ENCODE measurements around the gene YAE1.

The YAE1 gene

DNA sequence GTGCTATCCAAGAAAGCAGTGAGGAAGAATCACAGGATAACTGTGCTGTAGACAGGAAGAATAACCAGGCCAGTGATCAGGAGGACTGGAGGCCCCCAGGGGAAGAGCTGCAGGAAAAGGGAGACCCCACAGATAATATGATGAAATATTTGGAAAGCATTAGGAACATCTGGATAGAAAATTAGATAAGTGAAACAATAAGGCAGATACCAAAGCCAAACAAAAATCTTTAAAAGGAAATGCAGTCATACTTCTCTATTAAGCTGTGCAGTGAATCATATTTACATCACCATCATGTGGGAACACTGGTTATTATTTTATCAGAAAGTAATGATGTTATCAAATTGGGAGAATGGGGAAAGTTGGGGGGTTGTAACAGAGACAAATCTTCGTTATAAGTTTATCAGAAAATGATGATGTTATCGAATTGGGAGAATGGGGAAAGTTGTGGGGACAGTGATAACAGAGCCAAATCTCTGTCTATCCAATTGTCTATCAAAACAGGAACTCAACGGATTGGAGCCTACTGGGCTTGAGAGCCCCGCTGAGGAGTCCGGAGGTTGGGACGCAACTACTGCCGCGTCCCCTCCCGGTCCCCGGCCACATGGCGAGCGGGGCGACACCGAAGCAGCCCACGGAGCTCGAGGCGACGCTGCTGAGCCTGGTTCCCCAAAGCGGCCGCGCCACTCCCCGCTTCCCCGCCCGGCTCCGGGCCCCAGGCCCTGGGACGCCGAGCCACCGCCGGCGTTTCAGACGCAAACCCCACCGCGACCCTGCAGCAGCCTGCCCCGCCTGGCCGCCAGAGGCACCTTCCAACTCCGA lies 43.1 kb downstream of the YAE1 start:
- DNase-seq: no peak

DNA sequence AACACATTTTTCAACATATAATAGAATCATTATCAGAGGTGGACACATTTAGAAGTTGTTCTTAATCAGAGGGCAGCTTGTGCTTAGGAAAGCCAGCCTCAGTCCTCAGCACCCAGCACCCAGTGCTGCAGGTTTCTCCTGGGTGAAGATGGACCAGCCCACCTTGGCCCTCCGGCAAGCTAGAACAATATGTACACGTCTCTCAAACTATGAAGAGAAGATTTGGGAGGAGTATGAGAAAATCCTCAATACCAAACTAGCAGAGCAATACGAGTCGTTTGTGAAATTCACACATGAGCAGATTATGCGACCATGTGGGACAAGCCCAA lies 43.7 kb downstream of the YAE1 start:
- no peak for DNase-seq

DNA sequence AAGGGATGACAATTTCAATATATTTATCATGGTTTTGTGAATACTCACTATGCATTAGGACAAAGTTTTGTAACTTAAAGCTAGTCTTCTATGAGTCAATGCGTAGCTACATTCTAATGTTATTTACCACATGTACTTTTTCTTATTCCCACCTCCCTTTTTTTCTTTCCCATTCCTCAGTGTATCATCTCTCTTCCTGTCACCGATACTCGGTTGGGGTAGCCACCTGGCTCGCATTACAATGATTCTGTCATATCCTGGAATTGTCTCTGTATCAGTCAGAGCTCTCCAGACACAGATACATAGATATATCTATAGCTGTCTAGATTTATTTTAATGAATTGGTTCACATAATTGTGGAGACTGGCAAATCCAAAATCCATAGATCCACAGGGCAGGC lies 47.4 kb downstream of the YAE1 start:
- no peak for DNase-seq

DNA sequence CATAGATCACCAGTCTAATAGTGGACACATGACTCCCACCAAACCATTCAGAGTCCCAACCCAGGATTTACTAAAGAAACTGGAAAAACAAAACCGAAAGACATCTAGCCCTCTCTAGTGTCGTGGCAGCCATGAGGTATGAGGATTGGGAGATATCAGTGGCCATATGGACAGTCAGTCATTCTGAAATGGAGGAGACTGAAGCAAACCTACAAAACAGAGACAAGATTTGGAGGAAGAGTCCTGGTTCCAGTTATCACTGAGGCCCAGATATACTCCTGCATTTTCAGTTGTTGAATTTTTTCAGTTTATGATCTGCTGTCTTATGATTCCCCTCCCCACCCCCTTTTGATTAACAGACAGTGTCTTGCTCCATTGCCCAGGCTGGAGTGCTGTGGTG lies 48.1 kb downstream of the YAE1 start:
- DNase-seq: no peak

DNA sequence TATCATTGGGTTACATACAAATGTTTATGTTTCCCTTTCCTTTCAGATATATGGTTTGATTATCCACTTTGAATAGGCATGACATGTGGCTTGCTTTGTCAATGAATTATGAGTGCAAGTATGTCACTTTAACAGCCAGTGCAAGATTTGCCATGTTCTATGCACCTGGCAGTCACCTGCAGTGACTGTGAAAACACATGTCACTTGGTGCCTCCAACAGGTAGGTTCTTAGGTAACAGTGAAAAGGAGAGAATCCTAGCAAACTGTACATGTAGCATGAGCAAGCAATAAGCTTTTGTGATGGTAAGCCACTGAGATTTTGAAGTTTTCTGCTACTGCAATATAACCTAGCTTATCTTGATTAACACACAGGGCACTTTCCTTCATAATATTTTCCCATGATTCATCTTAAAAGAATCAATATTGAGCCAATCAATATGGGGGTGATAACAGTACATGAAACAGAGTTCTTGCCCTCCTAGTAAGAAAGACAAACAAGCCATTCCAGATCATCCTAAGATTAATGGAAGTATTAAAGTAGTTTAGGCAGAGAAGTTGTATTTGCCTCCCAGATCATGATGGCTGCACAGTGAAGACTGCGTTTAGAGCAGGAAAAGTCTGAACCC lies 49.3 kb downstream of the YAE1 start:
- DNase-seq: no peak

DNA sequence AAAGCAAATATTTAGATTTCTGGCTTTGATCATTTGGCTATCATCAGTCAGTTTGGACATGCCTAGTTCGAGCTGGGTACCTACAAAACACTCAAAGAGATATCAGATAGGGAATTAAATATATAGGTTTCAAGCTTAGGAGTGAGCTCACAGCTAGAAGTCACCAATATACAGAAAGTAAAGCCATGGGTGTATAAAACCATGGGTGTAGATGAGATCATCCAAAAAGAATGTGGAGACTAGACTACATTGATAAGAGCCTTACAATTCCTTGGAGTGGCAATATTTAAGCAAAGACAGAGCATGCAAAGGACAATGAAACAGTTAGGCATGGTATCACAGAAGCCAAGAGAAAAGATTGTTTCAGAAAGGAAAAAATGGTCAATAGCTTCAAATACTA lies 49.9 kb downstream of the YAE1 start:
- no peak for DNase-seq

DNA sequence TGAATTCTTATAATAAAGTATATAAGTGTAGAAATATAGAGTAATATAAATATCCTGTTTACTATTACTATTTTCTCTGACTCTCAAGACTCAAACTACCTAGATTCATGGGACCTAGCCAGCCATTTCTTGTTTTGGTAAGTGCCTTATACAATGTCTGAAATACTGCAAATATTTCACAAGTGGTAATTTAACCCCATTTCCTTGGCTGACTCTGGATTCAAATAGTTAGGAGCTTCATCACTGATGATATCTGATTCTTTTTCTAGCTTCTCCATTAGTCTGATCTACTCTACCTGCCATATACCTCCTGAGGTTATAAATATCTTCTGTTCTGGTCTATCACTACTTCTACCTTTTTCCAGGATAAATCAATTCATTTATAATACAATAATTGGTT lies 50.8 kb downstream of the YAE1 start:
- DNase-seq: no peak

DNA sequence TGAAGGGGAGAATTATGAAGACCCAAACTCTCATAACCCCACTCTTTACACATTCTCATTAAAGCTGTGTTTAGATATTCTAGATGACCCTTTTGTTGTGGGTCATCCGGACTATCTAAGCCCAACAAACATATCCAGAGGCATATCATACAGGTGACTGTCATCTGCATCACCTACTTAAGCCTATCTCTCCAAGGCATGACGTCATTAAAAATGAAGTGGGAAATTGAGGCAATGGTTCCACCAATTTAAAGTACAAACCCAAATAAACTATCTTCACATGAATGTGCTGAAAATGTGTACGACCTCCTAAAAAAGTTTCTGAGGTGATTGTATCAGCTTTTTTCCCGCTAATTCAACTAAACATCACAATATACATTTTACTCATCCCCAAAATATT lies 52.7 kb downstream of the YAE1 start:
- no peak for DNase-seq

DNA sequence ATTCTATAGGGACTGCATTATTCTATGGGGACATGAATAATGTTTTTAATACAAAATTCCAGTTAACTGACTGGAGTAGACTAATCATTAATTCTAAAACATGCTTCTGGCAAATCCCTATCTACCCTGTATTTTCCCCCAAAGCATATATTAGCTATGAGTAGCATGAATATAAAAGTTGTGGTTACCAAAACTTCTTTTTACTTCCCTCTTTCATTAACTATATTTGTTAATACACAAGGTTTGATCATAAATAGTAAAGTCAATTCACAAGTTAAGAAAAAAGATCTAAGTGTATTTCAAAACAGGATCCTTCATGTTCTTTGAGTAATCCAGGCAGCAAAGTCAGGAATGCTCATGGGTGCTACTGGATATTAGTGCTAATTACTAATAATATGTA lies 54.3 kb downstream of the YAE1 start:
- DNase-seq: no peak

DNA sequence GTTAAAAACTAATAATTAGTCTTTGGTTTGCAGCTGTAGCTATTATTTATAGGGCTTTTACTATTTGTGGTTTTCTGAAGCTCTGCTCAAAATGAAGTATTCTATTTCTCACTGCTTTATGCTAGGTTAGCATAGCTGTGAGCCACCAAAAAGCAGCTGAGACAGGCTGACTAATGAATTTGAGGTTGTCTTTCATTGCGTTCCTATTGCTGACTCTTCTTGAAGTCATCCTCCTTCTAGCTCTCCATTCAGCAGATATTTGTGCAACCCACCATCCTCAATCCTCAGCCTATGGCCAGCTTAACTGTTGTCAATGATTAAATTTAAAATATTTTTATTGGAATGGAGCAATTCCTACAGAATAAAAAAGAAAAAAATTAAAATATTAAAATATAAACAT lies 55.1 kb downstream of the YAE1 start:
- no peak for DNase-seq

DNA sequence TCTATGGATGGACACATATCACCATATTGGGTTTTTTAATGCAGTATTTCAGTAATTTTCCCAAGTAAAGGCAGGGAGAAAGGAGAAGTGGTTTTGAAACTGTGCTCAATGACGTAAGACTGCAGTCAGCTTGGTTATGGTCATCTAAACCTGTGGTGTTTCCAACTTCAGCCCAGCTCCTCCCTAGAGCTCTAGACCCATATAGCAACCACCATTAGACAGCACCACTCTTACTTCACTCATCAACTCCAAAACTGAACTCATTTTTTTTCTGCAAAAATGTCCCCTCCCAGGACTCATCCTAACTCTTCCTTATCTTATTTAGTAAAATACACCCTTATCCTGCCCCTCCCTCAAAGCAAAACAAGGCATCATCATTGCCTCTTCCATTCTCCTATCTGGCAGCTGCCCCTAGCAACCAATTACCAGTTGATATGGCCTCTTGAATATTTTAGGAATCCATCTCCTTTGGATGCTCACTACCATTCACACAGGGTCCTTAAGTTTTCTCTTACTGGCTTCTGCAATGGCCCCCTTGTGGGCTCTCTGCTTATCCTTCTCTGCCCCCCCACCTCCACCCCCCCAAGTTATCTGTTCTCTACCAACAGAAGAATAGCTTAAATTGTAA lies 55.7 kb downstream of the YAE1 start:
- DNase-seq: no peak

Data from SHP77 treated with DMSO at 0.1 percent for 48 hours (cell line).